Endothelial cell of umbilical vein (primary cell): ENCODE measurements around the gene MUC4.

Source experiments
- CTCF ChIP-seq, 2 donors: IDR thresholded peaks; 1 replicate in 1 of 2; 2 replicates in 1 of 2; pipeline ENCODE4 v1.5.1; 2011; ENCODE audit warnings: low read length in 2 of 2, mild to moderate bottlenecking in 2 of 2, moderate library complexity in 2 of 2, control low read depth in 1 of 2, inconsistent platforms in 1 of 2, low read depth in 1 of 2; ENCODE audit not compliant: insufficient read depth in 1 of 2; ENCODE audit errors: extremely low read depth in 1 of 2
- EZH2 ChIP-seq: IDR thresholded peaks from 2 replicates; pipeline ENCODE4 v1.6.1; 2012; ENCODE audit warnings: borderline replicate concordance, low read depth, mild to moderate bottlenecking, moderate library complexity, low read length, inconsistent platforms; ENCODE audit not compliant: severe bottlenecking
- FOS ChIP-seq: IDR thresholded peaks from 2 replicates; pipeline ENCODE4 v1.6.1; 2011; ENCODE audit warnings: mild to moderate bottlenecking, low read length, moderate library complexity, borderline replicate concordance; ENCODE audit not compliant: insufficient read depth
- GATA2 ChIP-seq: IDR thresholded peaks from 2 replicates; pipeline ENCODE4 v1.7.0; 2011; ENCODE audit warnings: low read depth, mild to moderate bottlenecking, moderate library complexity, mixed read lengths, low read length; ENCODE audit not compliant: insufficient read length, insufficient read depth
- JUN ChIP-seq: IDR thresholded peaks from 2 replicates; pipeline ENCODE4 v1.6.1; 2011; ENCODE audit warnings: borderline replicate concordance, low read depth; ENCODE audit not compliant: insufficient read length, insufficient read depth
- MAX ChIP-seq: IDR thresholded peaks from 2 replicates; pipeline ENCODE4 v1.6.1; 2011; ENCODE audit not compliant: insufficient read depth, insufficient read length
- MYC ChIP-seq: IDR thresholded peaks from one replicate; pipeline ENCODE4 v1.6.1; 2011; ENCODE audit warnings: mild to moderate bottlenecking, low read depth, low read length
- POLR2A ChIP-seq: IDR thresholded peaks from 2 replicates; pipeline ENCODE4 v1.6.1; 2012; ENCODE audit warnings: low read depth, mild to moderate bottlenecking, control low read depth, low read length
- POLR2AphosphoS5 ChIP-seq: IDR thresholded peaks from 2 replicates; pipeline ENCODE4 v1.6.1; 2012; ENCODE audit warnings: low read depth, mild to moderate bottlenecking, control low read depth, low read length, moderate library complexity; ENCODE audit not compliant: insufficient read depth

- no peak for TF ChIP-seq POLR2A
- peak; percentile 89 to 97 for TF ChIP-seq CTCF (IDR thresholded peaks at IDR 0.05; ENCODE audit: extremely low read depth in 1 of 2, insufficient read depth in 1 of 2, low read depth in 1 of 2, low read length in 2 of 2)
- no peak for TF ChIP-seq POLR2AphosphoS5
- no peak for TF ChIP-seq MYC
- TF ChIP-seq JUN, result no peak
- no peak for TF ChIP-seq MAX
- TF ChIP-seq EZH2, result no peak
- no peak for TF ChIP-seq FOS
- TF ChIP-seq GATA2, result no peak
These were observed 47.5 kb upstream of the MUC4 start for GRCh38 chr3:195859061-195859845.
